WTC11 (cell line): Measurements from ENCODE around the gene C13orf46. TPM values are rescaled to one million over a fixed set of nuclear protein-coding genes. Genes with fewer than 3 reads are reported as not detected.

Source experiments
- ATAC-seq: fragments of 200-7000 bp; cut with Tn5 transposase; 2 replicates; pipeline ENCODE4 v1.10.0; 2021; ENCODE audit warnings: mild to moderate bottlenecking, moderate library complexity
- CTCF ChIA-PET: fragments of 300-600 bp; sonication (Branson Sonifier 250); formaldehyde crosslinking; loops from one replicate; lab custom pipeline; 2021; ENCODE audit warnings: antibody characterized with exemption; lab: Charles Lee
- POLR2A ChIA-PET: fragments of 350-600 bp; sonication (Branson Sonifier 250); formaldehyde crosslinking; loops from one replicate; lab custom pipeline; 2021; ENCODE audit warnings: antibody characterized with exemption; lab: Charles Lee
- DNase-seq: peaks from one replicate; pipeline ENCODE4 v3.0.0; 2021; ENCODE audit warnings: low spot score
- H3K27ac Mint-ChIP-seq: 2 replicates; pipeline ENCODE4 v1.8.0; 2021; ENCODE audit warnings: mixed read lengths
- H3K27me3 Mint-ChIP-seq: 2 replicates; pipeline ENCODE4 v1.8.0; 2021; ENCODE audit warnings: low read depth, mild to moderate bottlenecking, moderate library complexity, mixed read lengths
- H3K36me3 Mint-ChIP-seq: 2 replicates; pipeline ENCODE4 v1.8.0; 2021; ENCODE audit warnings: mixed read lengths
- H3K4me1 Mint-ChIP-seq: 2 replicates; pipeline ENCODE4 v1.8.0; 2022; ENCODE audit warnings: mixed read lengths
- H3K4me3 Mint-ChIP-seq: 2 replicates; pipeline ENCODE4 v1.8.0; 2021; ENCODE audit warnings: mild to moderate bottlenecking, moderate library complexity, mixed read lengths
- H3K9me3 Mint-ChIP-seq: 2 replicates; pipeline ENCODE4 v1.8.0; 2021; ENCODE audit warnings: mixed read lengths
- ATF2 ChIP-seq: sonication (generic); formaldehyde crosslinking; IDR thresholded peaks from 2 replicates; pipeline ENCODE4 v1.8.1; 2022; ENCODE audit warnings: low read depth, missing genetic modification reagents, borderline replicate concordance
- E2F5 ChIP-seq: sonication (generic); formaldehyde crosslinking; IDR thresholded peaks from 2 replicates; pipeline ENCODE4 v1.8.1; 2022; ENCODE audit warnings: mild to moderate bottlenecking, moderate library complexity, missing genetic modification reagents
- EMX1 ChIP-seq: fragments of 250-450 bp; sonication (Bioruptor Pico); IDR thresholded peaks from 2 replicates; pipeline ENCODE4 v1.8.0; 2021; ENCODE audit warnings: mild to moderate bottlenecking
- ERG ChIP-seq: fragments of 250-450 bp; sonication (Bioruptor Pico); IDR thresholded peaks from 2 replicates; pipeline ENCODE4 v1.8.0; 2021; ENCODE audit warnings: mild to moderate bottlenecking
- GTF2I ChIP-seq: fragments of 250-450 bp; sonication (Bioruptor Pico); conservative IDR thresholded peaks from 2 replicates; pipeline ENCODE4 v1.4.0; 2021; ENCODE audit warnings: mild to moderate bottlenecking
- KAT7 ChIP-seq: sonication (generic); formaldehyde crosslinking; IDR thresholded peaks from 2 replicates; pipeline ENCODE4 v1.8.1; 2023; ENCODE audit warnings: missing genetic modification reagents, mild to moderate bottlenecking, borderline replicate concordance
- MLX ChIP-seq: sonication (generic); formaldehyde crosslinking; IDR thresholded peaks from 2 replicates; pipeline ENCODE4 v1.8.1; 2023; ENCODE audit warnings: mild to moderate bottlenecking, missing genetic modification reagents, moderate library complexity
- NFATC4 ChIP-seq: fragments of 250-450 bp; sonication (Bioruptor Pico); IDR thresholded peaks from 2 replicates; pipeline ENCODE4 v1.9.0; 2021; ENCODE audit warnings: mild to moderate bottlenecking
- OVOL2 ChIP-seq: fragments of 250-450 bp; sonication (Bioruptor Pico); IDR thresholded peaks from 2 replicates; pipeline ENCODE4 v1.9.0; 2021; ENCODE audit warnings: mild to moderate bottlenecking, borderline replicate concordance
- STAT6 ChIP-seq: sonication (generic); formaldehyde crosslinking; conservative IDR thresholded peaks from 2 replicates; pipeline ENCODE4 v1.8.1; 2023; ENCODE audit warnings: mild to moderate bottlenecking, low read depth, missing genetic modification reagents, moderate library complexity
- USF1 ChIP-seq: sonication (generic); formaldehyde crosslinking; IDR thresholded peaks from 2 replicates; pipeline ENCODE4 v1.8.0; 2022; ENCODE audit warnings: mild to moderate bottlenecking, missing genetic modification reagents
- ZBTB21 ChIP-seq: sonication (generic); formaldehyde crosslinking; IDR thresholded peaks from 2 replicates; pipeline ENCODE4 v1.8.1; 2023; ENCODE audit warnings: mild to moderate bottlenecking, missing genetic modification reagents, borderline replicate concordance
- ZMAT4 ChIP-seq: fragments of 250-450 bp; sonication (Bioruptor Pico); IDR thresholded peaks from 2 replicates; pipeline ENCODE4 v1.9.0; 2021; ENCODE audit warnings: mild to moderate bottlenecking
- ZNF138 ChIP-seq: sonication (generic); formaldehyde crosslinking; conservative IDR thresholded peaks from 2 replicates; pipeline ENCODE4 v1.8.1; 2022; ENCODE audit warnings: mild to moderate bottlenecking, moderate library complexity, missing genetic modification reagents
- ZNF317 ChIP-seq: sonication (generic); formaldehyde crosslinking; IDR thresholded peaks from 2 replicates; pipeline ENCODE4 v1.8.1; 2023; ENCODE audit warnings: low read depth, mild to moderate bottlenecking, moderate library complexity, missing genetic modification reagents, borderline replicate concordance
- ZNF416 ChIP-seq: fragments of 250-450 bp; sonication (Bioruptor Pico); IDR thresholded peaks from 2 replicates; pipeline ENCODE4 v1.9.0; 2021; ENCODE audit warnings: mild to moderate bottlenecking, inconsistent platforms
- ZNF512 ChIP-seq: sonication (generic); formaldehyde crosslinking; IDR thresholded peaks from 2 replicates; pipeline ENCODE4 v1.8.1; 2022; ENCODE audit warnings: missing genetic modification reagents, borderline replicate concordance
- ZNF532 ChIP-seq: fragments of 250-450 bp; sonication (Bioruptor Pico); IDR thresholded peaks from 2 replicates; pipeline ENCODE4 v1.9.0; 2021; ENCODE audit warnings: mild to moderate bottlenecking, borderline replicate concordance
- ZNF671 ChIP-seq: fragments of 250-450 bp; sonication (Bioruptor Pico); IDR thresholded peaks from 2 replicates; pipeline ENCODE4 v1.8.0; 2021; ENCODE audit warnings: mild to moderate bottlenecking
- total RNA-seq: library from RNA; stranded (reverse); gene quantifications from 3 replicates; pipeline ENCODE4 v1.2.3, GENCODE V29; 2021

The C13orf46 gene
- total RNA-seq, 1 experiment from 2014 or later = 0.50 TPM

- DNase-seq (peak; percentile 7), ATAC-seq (no peak)
- Mint-ChIP-seq H3K27me3 (no peaks in the 10 kb centered on the region), H3K9me3 (peaks cover 7% of the 10 kb centered on the region), H3K36me3 (peaks cover 22% of the 10 kb centered on the region), H3K27ac (peak overlapping the region; percentile 47; the same call in 1 of the 2 replicates), H3K4me1 (no peaks in the 10 kb centered on the region), H3K4me3 (no peak overlapping the region)
- ChIA-PET POLR2A (no interaction called here), CTCF (interaction anchor here (0.6 kb wide), 1 partner anchor 360 kb away, joined by 3 read pairs; no protein-coding TSS in a partner anchor)
- no peak for TF ChIP-seq NFATC4
- TF ChIP-seq ATF2 = no peak
- TF ChIP-seq ZNF317 (CRISPR knock-in tag) = no peak
- no peak for TF ChIP-seq ZNF416 (CRISPR knock-in tag)
- no peak for TF ChIP-seq USF1 (CRISPR knock-in tag)
- TF ChIP-seq STAT6 (CRISPR knock-in tag) = no peak
- no peak for TF ChIP-seq ZMAT4 (CRISPR knock-in tag)
- TF ChIP-seq ZNF138 (CRISPR knock-in tag) = no peak
- TF ChIP-seq EMX1 (CRISPR knock-in tag) = no peak
- no peak for TF ChIP-seq MLX (CRISPR knock-in tag)
- no peak for TF ChIP-seq OVOL2
- no peak for TF ChIP-seq ERG (CRISPR knock-in tag)
- TF ChIP-seq KAT7 (CRISPR knock-in tag) = no peak
- no peak for TF ChIP-seq ZNF512 (CRISPR knock-in tag)
- no peak for TF ChIP-seq E2F5 (CRISPR knock-in tag)
- no peak for TF ChIP-seq ZNF671 (CRISPR knock-in tag)
- TF ChIP-seq GTF2I (CRISPR knock-in tag) = no peak
- TF ChIP-seq ZNF532 = no peak
- TF ChIP-seq ZBTB21 (CRISPR knock-in tag) = no peak
These were observed 5.0 kb upstream of the C13orf46 start for GRCh38 chr13:113978741-113979481.
